Right atrium auricular region (tissue), 2 donors: ENCODE data around the gene ERC2. TPM values are rescaled to one million over a fixed set of nuclear protein-coding genes. Genes with fewer than 3 reads are reported as not detected.

ENCODE experiments used
- DNase-seq: peaks from one replicate; pipeline ENCODE4 v3.0.0-alpha.2; 2019; ENCODE audit warnings: low spot score
- H3K27ac ChIP-seq, 2 donors: fragments of 200-600 bp; sonication (generic); 1 replicate in 1 of 2; 2 replicates in 1 of 2; pipeline ENCODE4 v1.5.1; 2016 to 2019
- H3K27me3 ChIP-seq, 2 donors: fragments of 200-600 bp; sonication (generic); one replicate each; pipeline versions ENCODE4 v1.5.1 to v1.6.0; 2017 to 2019
- H3K36me3 ChIP-seq: fragments of 200-600 bp; sonication (generic); one replicate; pipeline ENCODE4 v1.5.1; 2016
- H3K4me1 ChIP-seq, 2 donors: fragments of 200-600 bp; sonication (generic); one replicate each; pipeline versions ENCODE4 v1.5.1 to v1.6.0; 2017 to 2019
- H3K4me3 ChIP-seq, 2 donors: fragments of 200-600 bp; sonication (generic); 1 replicate in 1 of 2; 2 replicates in 1 of 2; pipeline ENCODE4 v1.5.1; 2017 to 2019; ENCODE audit warnings: mild to moderate bottlenecking in 1 of 2, moderate library complexity in 1 of 2
- H3K9me3 ChIP-seq, 2 donors: fragments of 200-600 bp; sonication (generic); one replicate each; pipeline ENCODE4 v1.5.1; 2019
- total RNA-seq, 2 donors: library from RNA; depleted of rRNA; stranded (reverse); fragments of >200 nt; gene quantifications; one replicate each; pipeline ENCODE4 v1.1.0, GENCODE V29; 2016
- TF ChIP-seq, protein P1 (sequence below), 2 donors: fragments of 200-600 bp; sonication (generic); IDR thresholded peaks; one replicate each; pipeline ENCODE4 v1.5.1; 2019; ENCODE audit warnings: antibody characterized with exemption in 2 of 2

The ERC2 gene
- total RNA-seq, 2 donors from 2014 or later, result 2.9 to 4.0 TPM

DNA sequence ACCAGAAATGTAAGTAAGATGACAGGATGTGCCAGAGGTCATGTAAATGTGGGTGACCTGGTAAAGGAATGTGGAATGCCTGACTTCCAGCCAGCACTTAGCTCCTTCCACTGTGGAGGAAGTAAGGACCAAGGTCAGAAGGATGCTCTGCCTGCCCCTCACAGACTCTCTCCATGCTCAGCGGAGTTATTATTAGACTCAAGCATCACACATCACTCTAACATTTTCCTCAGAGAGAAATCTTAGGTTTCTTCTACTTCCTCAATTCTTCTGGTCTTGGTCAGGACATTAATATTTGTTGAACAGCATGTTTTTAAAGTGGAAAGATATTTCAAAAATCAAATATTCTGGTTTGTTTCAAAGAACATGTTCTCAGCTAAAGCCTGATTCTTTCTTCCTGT, 749.7 kb downstream of the ERC2 start:
- no peak overlapping the region for H3K27ac ChIP-seq
- no peaks in the 10 kb centered on the region for H3K9me3 ChIP-seq
- no peak for DNase-seq
- TF ChIP-seq, protein P1, sequence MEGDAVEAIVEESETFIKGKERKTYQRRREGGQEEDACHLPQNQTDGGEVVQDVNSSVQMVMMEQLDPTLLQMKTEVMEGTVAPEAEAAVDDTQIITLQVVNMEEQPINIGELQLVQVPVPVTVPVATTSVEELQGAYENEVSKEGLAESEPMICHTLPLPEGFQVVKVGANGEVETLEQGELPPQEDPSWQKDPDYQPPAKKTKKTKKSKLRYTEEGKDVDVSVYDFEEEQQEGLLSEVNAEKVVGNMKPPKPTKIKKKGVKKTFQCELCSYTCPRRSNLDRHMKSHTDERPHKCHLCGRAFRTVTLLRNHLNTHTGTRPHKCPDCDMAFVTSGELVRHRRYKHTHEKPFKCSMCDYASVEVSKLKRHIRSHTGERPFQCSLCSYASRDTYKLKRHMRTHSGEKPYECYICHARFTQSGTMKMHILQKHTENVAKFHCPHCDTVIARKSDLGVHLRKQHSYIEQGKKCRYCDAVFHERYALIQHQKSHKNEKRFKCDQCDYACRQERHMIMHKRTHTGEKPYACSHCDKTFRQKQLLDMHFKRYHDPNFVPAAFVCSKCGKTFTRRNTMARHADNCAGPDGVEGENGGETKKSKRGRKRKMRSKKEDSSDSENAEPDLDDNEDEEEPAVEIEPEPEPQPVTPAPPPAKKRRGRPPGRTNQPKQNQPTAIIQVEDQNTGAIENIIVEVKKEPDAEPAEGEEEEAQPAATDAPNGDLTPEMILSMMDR (IDR thresholded peaks at IDR 0.05), result no peak
- H3K27me3 ChIP-seq, result no peaks in the 10 kb centered on the region
- H3K4me3 ChIP-seq, result no peak overlapping the region
- H3K4me1 ChIP-seq, result no peaks in the 10 kb centered on the region
- no peaks in the 10 kb centered on the region for H3K36me3 ChIP-seq

DNA sequence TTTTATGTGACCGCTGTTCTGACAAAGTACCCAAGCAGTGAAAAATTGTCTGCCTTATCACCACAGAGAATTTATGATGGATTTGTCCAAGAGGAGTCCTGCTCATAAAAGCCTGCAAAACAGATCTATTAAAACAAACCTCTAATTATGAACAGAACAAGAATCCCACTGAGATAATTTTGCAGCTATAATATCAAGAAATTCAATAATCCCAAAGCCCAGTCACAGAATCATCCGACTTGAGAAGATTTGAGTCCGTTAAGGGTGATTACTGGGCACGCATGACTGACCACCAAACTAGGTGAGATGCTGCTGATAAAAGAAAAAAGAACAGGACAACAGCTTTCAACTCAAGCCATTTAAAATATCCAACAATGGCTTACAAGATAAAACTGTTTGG, 750.2 kb downstream of the ERC2 start:
- no peaks in the 10 kb centered on the region for H3K27me3 ChIP-seq
- no peak overlapping the region for H3K4me3 ChIP-seq
- no peak for DNase-seq
- H3K9me3 ChIP-seq, result no peaks in the 10 kb centered on the region
- TF ChIP-seq, protein P1 (IDR thresholded peaks at IDR 0.05), result no peak
- H3K36me3 ChIP-seq, result no peaks in the 10 kb centered on the region
- H3K27ac ChIP-seq, result no peak overlapping the region
- no peaks in the 10 kb centered on the region for H3K4me1 ChIP-seq

DNA sequence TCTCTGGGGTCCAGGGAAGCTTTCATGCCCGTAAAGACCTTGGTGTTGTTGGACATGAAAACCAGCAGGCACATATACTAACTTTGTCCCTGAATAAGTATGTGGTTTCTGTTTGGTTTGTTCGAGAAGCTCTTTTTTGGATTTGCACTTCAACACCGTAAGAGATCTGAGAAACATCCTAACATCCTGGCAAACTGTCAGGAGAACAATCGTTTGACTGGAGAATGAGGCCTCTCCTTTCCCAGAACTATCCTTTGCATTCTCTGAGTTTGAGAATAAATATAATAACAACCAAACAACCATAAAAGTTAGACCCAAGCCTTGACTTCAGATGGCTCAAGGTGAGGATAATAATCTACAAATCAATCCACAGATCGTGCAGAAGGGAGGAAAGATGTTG, 750.8 kb downstream of the ERC2 start:
- H3K9me3 ChIP-seq, result no peaks in the 10 kb centered on the region
- H3K36me3 ChIP-seq, result no peaks in the 10 kb centered on the region
- no peak overlapping the region for H3K27ac ChIP-seq
- H3K4me3 ChIP-seq, result no peak overlapping the region
- DNase-seq, result no peak
- TF ChIP-seq, protein P1 (IDR thresholded peaks at IDR 0.05), result no peak
- no peaks in the 10 kb centered on the region for H3K27me3 ChIP-seq
- H3K4me1 ChIP-seq, result no peaks in the 10 kb centered on the region

DNA sequence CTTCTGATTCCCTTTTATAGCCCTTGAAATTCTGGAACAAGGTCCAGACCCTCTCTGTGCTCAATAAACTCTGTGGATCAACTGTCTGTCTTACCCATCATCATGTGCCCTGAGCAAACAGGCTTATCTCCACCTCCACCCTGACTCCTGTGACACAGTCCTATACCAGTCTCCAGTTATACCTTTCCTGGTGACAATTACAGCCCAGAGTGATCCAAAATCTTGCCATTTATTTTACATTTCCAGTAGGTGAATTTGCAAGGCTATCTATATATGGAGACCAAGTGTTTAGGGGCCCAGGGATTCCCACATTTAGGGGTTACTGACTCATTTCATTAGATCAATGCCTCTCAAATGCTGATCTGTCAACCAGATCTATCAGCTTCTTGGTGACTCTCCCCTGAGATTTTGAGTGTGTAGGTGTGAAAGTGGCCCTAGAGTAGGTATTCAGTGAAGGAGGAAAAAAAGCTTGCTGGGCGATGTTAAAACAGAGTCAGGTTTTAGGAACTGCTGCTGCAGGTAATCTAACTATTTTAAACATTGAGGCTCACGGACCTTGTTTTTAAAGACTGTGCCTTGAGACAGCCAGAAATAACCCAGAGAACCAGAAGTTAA, 751.5 kb downstream of the ERC2 start:
- no peak overlapping the region for H3K4me3 ChIP-seq
- no peaks in the 10 kb centered on the region for H3K36me3 ChIP-seq
- H3K9me3 ChIP-seq, result no peaks in the 10 kb centered on the region
- no peaks in the 10 kb centered on the region for H3K4me1 ChIP-seq
- no peaks in the 10 kb centered on the region for H3K27me3 ChIP-seq
- no peak overlapping the region for H3K27ac ChIP-seq
- DNase-seq, result no peak
- TF ChIP-seq, protein P1 (IDR thresholded peaks at IDR 0.05), result no peak

DNA sequence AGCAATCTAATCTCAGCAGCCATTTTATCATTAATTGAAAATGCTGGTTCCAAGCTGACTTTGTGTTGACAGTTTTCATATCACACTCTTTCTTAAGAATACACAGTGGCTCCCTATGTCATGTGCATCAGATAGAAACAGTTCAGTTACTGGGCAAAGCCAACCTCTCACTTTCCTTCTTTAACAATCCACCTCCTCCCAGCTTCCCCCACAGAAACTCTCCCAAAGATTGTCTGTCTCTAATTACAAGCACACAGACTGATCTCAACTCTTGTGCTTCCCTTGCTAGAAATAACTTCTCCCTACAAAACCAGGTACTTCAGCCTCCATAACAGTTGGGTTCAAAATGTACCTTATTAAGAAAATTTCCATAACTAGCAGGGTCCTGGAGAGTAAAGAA, 752.2 kb downstream of the ERC2 start:
- TF ChIP-seq, protein P1 (IDR thresholded peaks at IDR 0.05), result no peak
- H3K4me3 ChIP-seq, result no peak overlapping the region
- H3K36me3 ChIP-seq, result no peaks in the 10 kb centered on the region
- H3K4me1 ChIP-seq, result no peaks in the 10 kb centered on the region
- H3K9me3 ChIP-seq, result no peaks in the 10 kb centered on the region
- no peaks in the 10 kb centered on the region for H3K27me3 ChIP-seq
- no peak for DNase-seq
- H3K27ac ChIP-seq, result no peak overlapping the region

DNA sequence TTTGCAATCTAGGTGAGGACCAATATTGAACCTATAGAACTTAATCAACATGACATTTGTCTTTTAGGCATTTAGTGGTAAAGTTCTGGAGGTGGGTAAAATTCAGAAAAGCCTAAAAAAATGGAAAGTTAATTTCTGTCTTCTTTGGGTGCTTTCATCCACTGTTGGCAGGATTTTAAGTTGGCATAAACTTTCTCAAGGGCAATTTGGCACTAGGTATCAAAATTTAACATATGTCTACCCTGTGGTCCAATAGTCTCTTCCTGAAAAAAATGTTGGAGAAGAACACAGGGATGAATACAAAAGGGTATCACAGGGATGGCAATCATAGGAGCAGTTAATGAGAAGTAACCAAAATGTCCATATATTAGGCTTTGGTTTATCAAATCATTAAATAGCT, 754.2 kb downstream of the ERC2 start:
- no peaks in the 10 kb centered on the region for H3K27me3 ChIP-seq
- H3K4me3 ChIP-seq, result no peak overlapping the region
- no peaks in the 10 kb centered on the region for H3K36me3 ChIP-seq
- no peak for DNase-seq
- TF ChIP-seq, protein P1 (IDR thresholded peaks at IDR 0.05), result no peak
- peaks cover 0 to 7% of the 10 kb centered on the region in 2 donors for H3K4me1 ChIP-seq
- no peak overlapping the region for H3K27ac ChIP-seq
- no peaks in the 10 kb centered on the region for H3K9me3 ChIP-seq
